Psoas muscle (tissue), 8 donors: ENCODE data around the gene PTAR1. TPM values are rescaled to one million over a fixed set of nuclear protein-coding genes. Genes with fewer than 3 reads are reported as not detected.

Experiments used
- ATAC-seq, 4 donors: fragments of 200-7000 bp; cut with Tn5 transposase; one replicate each; pipeline ENCODE4 v1.9.1; 2020; ENCODE audit warnings: moderate library complexity in 3 of 4, mild to moderate bottlenecking in 2 of 4
- DNase-seq, 2 donors: peaks; one replicate each; pipeline ENCODE4 v3.0.0-alpha.2; 2020
- H3K27ac ChIP-seq: fragments of 200-600 bp; one replicate; pipeline ENCODE4 v1.8.0; 2022
- H3K27me3 ChIP-seq, 3 donors: fragments of 200-600 bp in 1 of 3; one replicate each; pipeline versions ENCODE4 v1.6.1 to v1.8.0; 2013 to 2022; ENCODE audit warnings: low read length in 2 of 3, mild to moderate bottlenecking in 2 of 3, moderate library complexity in 1 of 3; ENCODE audit not compliant: insufficient read depth in 3 of 3
- H3K36me3 ChIP-seq, 2 donors: fragments of 200-600 bp in 1 of 2; one replicate each; pipeline versions ENCODE4 v1.6.1 to v1.8.0; 2013 to 2022; ENCODE audit warnings: low read depth in 1 of 2, mild to moderate bottlenecking in 1 of 2, moderate library complexity in 1 of 2; ENCODE audit not compliant: insufficient read depth in 1 of 2
- H3K4me1 ChIP-seq: fragments of 200-600 bp; one replicate; pipeline ENCODE4 v1.8.0; 2022
- H3K4me3 ChIP-seq: fragments of 200-600 bp; one replicate; pipeline ENCODE4 v1.8.0; 2022; ENCODE audit warnings: mild to moderate bottlenecking
- H3K9me3 ChIP-seq: fragments of 200-600 bp; one replicate; pipeline ENCODE4 v1.8.0; 2022
- WGBS, 3 donors: extraction: QIAGEN DNeasy Blood & Tissue Kit; methylation state at CpG; one replicate each; pipeline versions ENCODE4 v1.1.6 to v1.1.7; 2013; 5-methylcytosine and 5-hydroxymethylcytosine counted together
- intact Hi-C, 2 donors: fragments of 100-400 bp; cut with DNase I; formaldehyde crosslinking; loops; one replicate each; pipeline versions ENCODE4 v1.11.0 to v1.14.2; 2022
- polyA plus RNA-seq, 3 donors: library from polyadenylated mRNA; stranded (reverse); fragments of 200-250 nt; gene quantifications; one replicate each; pipeline ENCODE4 v1.2.3, GENCODE V29; 2013
- total RNA-seq, 4 donors: library from RNA; stranded (reverse); fragmentation: NEBNext Ultra II Directional in 2 of 4; extraction: Animal tissue kit (Norgen Biotek cat#: 25700) in 2 of 4; gene quantifications; one replicate each; pipeline versions ENCODE4 v1.2.1 to v1.2.4, GENCODE V29; 2021 to 2023
- TF ChIP-seq, protein P1 (sequence below): fragments of 200-600 bp; IDR thresholded peaks from one replicate; pipeline ENCODE4 v1.8.0; 2022; ENCODE audit warnings: antibody characterized with exemption
- donor health status: healthy with polysubstance abuse.
- donor health status: DM: no; HTN: no; CAD: no; lungs with moderate emphysema.
- donor health status: Bipolar disorder and iron deficiency.
- donor health status: healthy.
- donor health status: DM: yes; HTN: yes; CAD: no.
- donor health status: DM: no; HTN: no; CAD: no.
- donor health status: DM: no; HTN: no; CAD: no.
- donor health status: DM: yes; HTN: yes; CAD: no.

Gene PTAR1
- total and polyA plus RNA-seq, 7 donors = 7.5 to 27.9 (median 24.0) TPM

DNA sequence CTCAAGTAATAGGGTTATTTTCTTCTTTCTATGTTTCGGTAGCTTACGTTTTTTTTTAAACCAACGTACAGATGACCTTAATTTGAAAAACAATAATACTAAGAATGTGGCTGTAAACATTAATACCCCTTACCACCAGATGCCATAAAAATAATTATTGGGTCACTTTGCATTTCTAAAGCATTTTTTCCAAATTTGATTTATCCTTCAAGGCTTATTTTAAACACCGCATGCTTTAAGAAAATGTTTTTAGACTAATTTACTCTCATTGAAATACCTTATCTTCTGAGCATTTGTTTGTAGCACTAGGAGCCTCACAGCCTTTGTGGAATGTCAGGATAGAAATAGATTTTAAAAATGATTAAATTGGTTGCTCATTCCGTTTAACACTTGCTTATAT lies 81.9 kb downstream of the PTAR1 start:
- TF ChIP-seq, protein P1, sequence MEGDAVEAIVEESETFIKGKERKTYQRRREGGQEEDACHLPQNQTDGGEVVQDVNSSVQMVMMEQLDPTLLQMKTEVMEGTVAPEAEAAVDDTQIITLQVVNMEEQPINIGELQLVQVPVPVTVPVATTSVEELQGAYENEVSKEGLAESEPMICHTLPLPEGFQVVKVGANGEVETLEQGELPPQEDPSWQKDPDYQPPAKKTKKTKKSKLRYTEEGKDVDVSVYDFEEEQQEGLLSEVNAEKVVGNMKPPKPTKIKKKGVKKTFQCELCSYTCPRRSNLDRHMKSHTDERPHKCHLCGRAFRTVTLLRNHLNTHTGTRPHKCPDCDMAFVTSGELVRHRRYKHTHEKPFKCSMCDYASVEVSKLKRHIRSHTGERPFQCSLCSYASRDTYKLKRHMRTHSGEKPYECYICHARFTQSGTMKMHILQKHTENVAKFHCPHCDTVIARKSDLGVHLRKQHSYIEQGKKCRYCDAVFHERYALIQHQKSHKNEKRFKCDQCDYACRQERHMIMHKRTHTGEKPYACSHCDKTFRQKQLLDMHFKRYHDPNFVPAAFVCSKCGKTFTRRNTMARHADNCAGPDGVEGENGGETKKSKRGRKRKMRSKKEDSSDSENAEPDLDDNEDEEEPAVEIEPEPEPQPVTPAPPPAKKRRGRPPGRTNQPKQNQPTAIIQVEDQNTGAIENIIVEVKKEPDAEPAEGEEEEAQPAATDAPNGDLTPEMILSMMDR = no peak
- peaks cover 3% of the 10 kb centered on the region for H3K4me1 ChIP-seq
- no peak for DNase-seq
- intact Hi-C loops = loop anchor here (10.0 kb wide), 1 partner anchor 77 kb away; no protein-coding TSS in a partner anchor
- no peaks in the 10 kb centered on the region for H3K27me3 ChIP-seq
- no peaks in the 10 kb centered on the region for H3K9me3 ChIP-seq
- WGBS, 3 donors = 79 to 84% (median 84%) methylated on average over 5 of the region's 5 CpGs
- H3K27ac ChIP-seq = no peak overlapping the region
- H3K36me3 ChIP-seq = no peaks in the 10 kb centered on the region
- no peak overlapping the region for H3K4me3 ChIP-seq
- ATAC-seq = no peak

DNA sequence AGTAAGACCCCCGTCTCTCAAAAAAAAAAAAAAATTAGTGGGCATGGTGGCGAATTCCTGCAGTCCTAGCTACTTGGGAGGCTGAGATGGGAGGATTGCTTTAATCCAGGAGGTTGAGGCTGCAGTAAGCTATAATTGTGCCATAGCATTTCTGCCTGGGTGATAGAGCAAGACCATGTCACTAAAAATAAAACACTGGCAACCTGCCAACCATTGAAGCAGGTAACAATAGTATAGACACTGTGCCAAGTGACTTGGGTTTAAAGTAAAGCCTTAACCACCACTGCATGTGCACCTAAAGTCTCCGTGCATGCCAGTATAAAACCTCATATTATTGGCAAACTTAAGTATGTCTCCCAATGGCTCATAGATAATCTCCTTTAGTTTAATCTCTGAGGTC lies 84.2 kb downstream of the PTAR1 start:
- 88 to 93% (median 93%) methylated on average over 3 of the region's 3 CpGs for WGBS, 3 donors
- intact Hi-C loops = loop anchor here (10.0 kb wide), 1 partner anchor 79 kb away; no protein-coding TSS in a partner anchor
- ATAC-seq = no peak

DNA sequence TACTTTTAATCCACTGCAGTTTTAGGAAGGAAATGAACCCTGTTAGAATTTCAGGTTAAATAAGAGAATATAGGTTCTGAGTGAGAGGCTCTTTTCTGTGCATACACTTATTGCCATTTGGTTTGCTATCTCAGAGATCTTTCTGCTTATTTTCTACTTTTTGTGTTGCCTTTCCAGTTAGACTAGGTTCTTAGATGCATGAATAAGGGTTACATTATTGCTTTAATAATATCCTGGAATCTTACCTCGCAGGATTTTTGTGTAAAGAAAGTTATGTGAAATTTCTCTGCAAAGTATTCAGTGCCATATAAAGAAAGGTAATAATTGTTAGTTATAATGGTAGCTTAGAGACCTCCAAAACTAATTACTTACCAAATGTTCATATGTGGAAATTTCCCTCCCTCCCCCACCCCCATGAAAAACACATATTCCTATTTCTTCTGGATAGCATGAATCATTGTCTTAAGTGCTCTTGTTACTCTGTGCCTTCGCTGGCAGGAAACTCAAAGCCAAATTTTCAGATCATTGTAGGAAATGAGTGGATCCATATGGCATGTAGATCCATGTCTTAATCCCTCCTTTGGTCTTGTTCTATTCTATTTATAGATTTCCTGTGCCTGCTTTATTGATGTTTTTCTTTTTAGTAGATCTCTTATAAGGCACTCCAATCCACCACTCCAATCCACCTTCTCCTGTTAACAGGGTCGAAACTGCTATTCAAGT lies 84.9 kb downstream of the PTAR1 start:
- Histone ChIP-seq H3K4me1 (peaks cover 3% of the 10 kb centered on the region), H3K27ac (no peak overlapping the region), H3K9me3 (no peaks in the 10 kb centered on the region), H3K4me3 (no peak overlapping the region), H3K36me3 (no peaks in the 10 kb centered on the region), H3K27me3 (no peaks in the 10 kb centered on the region)
- TF ChIP-seq, protein P1 = no peak
- intact Hi-C loops = loop anchor here (5.0 to 10.0 kb wide), 3 partner anchors 80 to 253 kb away; no protein-coding TSS in a partner anchor
- ATAC-seq (no peak), DNase-seq (no peak)
- 66 to 76% (median 73%) methylated on average over 3 of the region's 3 CpGs for WGBS, 3 donors

More for the DNA sequence above, 84.2 kb downstream of the PTAR1 start:
- no peak for DNase-seq
- Histone ChIP-seq H3K36me3 (no peaks in the 10 kb centered on the region), H3K4me3 (no peak overlapping the region), H3K27me3 (no peaks in the 10 kb centered on the region), H3K9me3 (no peaks in the 10 kb centered on the region), H3K4me1 (peaks cover 3% of the 10 kb centered on the region), H3K27ac (no peak overlapping the region)
- TF ChIP-seq, protein P1 = no peak

DNA sequence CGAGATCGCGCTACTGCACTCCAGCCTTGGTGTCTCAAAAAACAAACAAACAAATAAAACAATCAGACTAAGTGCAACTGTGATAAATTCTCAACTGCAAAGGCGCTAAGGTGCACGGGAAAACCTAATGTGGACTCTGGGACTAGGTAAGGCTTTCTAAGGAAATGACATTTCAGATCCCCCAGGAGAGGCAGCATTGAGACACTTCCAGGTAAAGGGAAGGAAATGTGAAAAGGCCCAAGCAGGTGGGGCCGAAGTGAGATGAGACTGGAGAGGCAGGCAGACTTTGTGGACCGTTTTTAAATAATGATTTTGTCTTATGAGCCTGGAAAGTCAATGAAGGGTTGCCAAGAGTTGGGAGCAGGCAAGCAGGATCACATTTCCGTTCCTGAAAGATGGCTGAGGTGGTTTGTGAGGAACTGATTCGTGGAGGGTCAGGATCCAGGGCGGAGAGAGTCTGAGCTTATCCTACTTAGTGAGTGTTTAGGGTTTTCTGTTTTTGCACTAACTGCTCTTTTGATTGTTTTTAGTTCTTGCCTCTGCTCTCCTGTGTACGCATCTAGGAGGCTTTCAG lies 85.6 kb downstream of the PTAR1 start:
- no peak for ATAC-seq
- H3K4me3 ChIP-seq = no peak overlapping the region
- intact Hi-C loops = loop anchor here (5.0 to 10.0 kb wide), 3 partner anchors 81 to 252 kb away; no protein-coding TSS in a partner anchor
- DNase-seq = no peak
- no peaks in the 10 kb centered on the region for H3K27me3 ChIP-seq
- H3K9me3 ChIP-seq = no peaks in the 10 kb centered on the region
- H3K36me3 ChIP-seq = no peaks in the 10 kb centered on the region
- no peak overlapping the region for H3K27ac ChIP-seq
- 79 to 84% (median 81%) methylated on average over 11 of the region's 11 CpGs for WGBS, 3 donors
- TF ChIP-seq, protein P1 = no peak
- H3K4me1 ChIP-seq = peaks cover 3% of the 10 kb centered on the region
